Measurements from ENCODE around the gene PTPRH. TPM values are rescaled to one million over a fixed set of nuclear protein-coding genes. Genes with fewer than 3 reads are reported as not detected.

PTPRH gene
- total RNA-seq, 1 donor from 2014 or later: 4.4 TPM

DNA sequence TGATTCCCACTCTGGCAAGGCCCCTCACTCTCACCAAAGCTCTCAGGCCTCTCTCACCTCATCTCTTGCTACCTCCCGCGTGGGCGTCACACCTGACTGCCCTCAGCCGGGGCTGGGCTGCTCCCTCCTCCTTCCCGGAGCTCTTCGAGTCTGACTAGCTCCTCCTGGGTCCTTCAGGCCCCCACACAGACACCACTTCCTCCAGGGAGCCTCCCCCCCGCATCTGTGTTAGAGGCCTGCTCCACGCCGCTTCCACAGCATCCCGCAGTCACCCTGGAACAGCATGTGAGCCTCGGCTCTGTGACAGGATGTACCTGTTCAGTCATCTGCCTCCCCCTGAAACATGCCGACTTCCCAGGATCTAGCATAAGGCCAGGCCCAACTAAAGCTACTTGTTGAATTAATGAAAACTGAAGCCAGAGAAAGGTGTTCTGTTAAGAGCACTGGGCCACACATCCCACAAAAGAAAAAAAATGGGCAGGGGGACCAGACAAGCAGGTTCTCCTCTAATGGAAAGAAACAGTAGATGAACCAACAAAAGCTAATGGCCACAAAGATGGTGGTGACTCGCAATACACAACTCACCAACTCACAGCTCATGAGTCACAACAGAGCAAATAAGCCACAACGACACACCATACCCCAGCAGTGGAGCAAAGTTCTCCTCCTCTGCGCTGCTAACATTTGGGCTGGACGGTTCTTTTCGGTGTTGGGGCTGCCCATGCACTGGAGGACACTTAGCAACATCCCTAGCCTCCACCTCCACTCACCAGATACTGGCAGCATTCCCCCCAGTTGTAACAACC is 46.5 kb upstream of the PTPRH start:
- H3K4me3 ChIP-seq: peak overlapping the region; percentile 70 to 95
- H3K36me3 ChIP-seq: no peaks in the 10 kb centered on the region
- H3K27me3 ChIP-seq: no peaks in the 10 kb centered on the region
- no peaks in the 10 kb centered on the region for H3K9me3 ChIP-seq
- peak overlapping the region; percentile 60 for H3K27ac ChIP-seq
- peaks cover 80% of the 10 kb centered on the region for H3K4me1 ChIP-seq
- DNase-seq (ENCODE audit: extremely low spot score in 2 of 2): no peak
- intact Hi-C loops (cut with DNase I): no loop called here
- TF ChIP-seq POLR2AphosphoS5 (IDR thresholded peaks at IDR 0.05; ENCODE audit: insufficient read depth in 1 of 2, low read depth in 1 of 2): no peak
- TF ChIP-seq POLR2A (IDR thresholded peaks at IDR 0.05): no peak
- TF ChIP-seq, protein P1, sequence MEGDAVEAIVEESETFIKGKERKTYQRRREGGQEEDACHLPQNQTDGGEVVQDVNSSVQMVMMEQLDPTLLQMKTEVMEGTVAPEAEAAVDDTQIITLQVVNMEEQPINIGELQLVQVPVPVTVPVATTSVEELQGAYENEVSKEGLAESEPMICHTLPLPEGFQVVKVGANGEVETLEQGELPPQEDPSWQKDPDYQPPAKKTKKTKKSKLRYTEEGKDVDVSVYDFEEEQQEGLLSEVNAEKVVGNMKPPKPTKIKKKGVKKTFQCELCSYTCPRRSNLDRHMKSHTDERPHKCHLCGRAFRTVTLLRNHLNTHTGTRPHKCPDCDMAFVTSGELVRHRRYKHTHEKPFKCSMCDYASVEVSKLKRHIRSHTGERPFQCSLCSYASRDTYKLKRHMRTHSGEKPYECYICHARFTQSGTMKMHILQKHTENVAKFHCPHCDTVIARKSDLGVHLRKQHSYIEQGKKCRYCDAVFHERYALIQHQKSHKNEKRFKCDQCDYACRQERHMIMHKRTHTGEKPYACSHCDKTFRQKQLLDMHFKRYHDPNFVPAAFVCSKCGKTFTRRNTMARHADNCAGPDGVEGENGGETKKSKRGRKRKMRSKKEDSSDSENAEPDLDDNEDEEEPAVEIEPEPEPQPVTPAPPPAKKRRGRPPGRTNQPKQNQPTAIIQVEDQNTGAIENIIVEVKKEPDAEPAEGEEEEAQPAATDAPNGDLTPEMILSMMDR (IDR thresholded peaks at IDR 0.05): no peak

GRCh38 chr19:55254625-55254977 is 45.3 kb upstream of the PTPRH start:
- no peak for TF ChIP-seq POLR2AphosphoS5 (IDR thresholded peaks at IDR 0.05; ENCODE audit: insufficient read depth in 1 of 2, low read depth in 1 of 2)
- TF ChIP-seq, protein P1 (IDR thresholded peaks at IDR 0.05): no peak
- no peak for TF ChIP-seq POLR2A (IDR thresholded peaks at IDR 0.05)
- Histone ChIP-seq H3K9me3 (no peaks in the 10 kb centered on the region), H3K27ac (peak overlapping the region; percentile 60), H3K4me1 (peaks cover 84% of the 10 kb centered on the region), H3K36me3 (no peaks in the 10 kb centered on the region), H3K27me3 (no peaks in the 10 kb centered on the region), H3K4me3 (peak overlapping the region; percentile 27)
- intact Hi-C loops (cut with DNase I): no loop called here
- DNase-seq (ENCODE audit: extremely low spot score in 2 of 2): no peak

DNA sequence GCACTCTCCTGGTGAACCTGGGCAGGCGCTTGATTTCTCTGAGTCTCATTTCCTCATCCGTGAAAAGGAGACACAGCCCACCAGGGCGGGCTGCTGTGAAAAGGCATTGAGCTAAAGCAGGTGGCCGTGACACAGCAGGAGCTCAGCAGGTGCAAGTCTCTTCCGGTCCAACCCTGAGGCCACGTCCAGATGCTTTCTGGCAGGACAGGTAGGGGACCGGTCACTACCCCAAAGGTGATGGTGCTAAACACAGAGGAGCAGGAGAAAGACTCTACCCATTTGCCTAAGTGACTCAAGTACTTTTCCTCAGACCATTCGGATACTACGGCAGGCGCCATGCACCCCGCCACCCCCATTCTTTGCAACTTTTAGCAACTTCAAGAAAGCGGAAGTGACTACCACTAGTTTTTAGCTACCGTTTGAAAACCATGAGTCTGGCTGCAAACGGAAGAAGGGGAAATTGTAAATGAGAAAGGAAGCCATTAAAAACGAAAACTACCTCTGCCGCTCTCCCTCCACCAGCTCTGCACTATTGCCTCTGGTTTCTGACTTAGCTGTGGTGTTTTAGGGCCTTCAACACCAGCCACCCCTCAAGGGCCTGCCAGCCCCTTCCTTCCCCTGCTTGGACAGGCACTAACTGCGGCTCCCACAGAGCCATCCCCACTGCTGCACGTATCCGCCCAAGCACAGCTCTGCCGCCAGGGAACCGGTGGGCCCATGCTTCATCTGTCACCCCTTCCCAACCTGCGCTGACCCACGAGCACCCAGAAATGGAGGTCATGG is 44.7 kb upstream of the PTPRH start:
- no peaks in the 10 kb centered on the region for H3K36me3 ChIP-seq
- no peaks in the 10 kb centered on the region for H3K9me3 ChIP-seq
- H3K4me3 ChIP-seq: peak overlapping the region; percentile 27
- H3K27ac ChIP-seq: peak overlapping the region; percentile 60
- H3K27me3 ChIP-seq: no peaks in the 10 kb centered on the region
- TF ChIP-seq, protein P1 (IDR thresholded peaks at IDR 0.05): no peak
- TF ChIP-seq POLR2A (IDR thresholded peaks at IDR 0.05) (no peak), POLR2AphosphoS5 (IDR thresholded peaks at IDR 0.05; ENCODE audit: insufficient read depth in 1 of 2, low read depth in 1 of 2) (no peak)
- peaks cover 88% of the 10 kb centered on the region for H3K4me1 ChIP-seq
- DNase-seq (ENCODE audit: extremely low spot score in 2 of 2): no peak
- intact Hi-C loops (cut with DNase I): no loop called here

GRCh38 chr19:55252760-55253663 is 43.7 kb upstream of the PTPRH start:
- Histone ChIP-seq H3K36me3 (no peaks in the 10 kb centered on the region), H3K4me3 (no peak overlapping the region), H3K4me1 (peaks cover 88% of the 10 kb centered on the region), H3K27ac (no peak overlapping the region), H3K27me3 (no peaks in the 10 kb centered on the region), H3K9me3 (no peaks in the 10 kb centered on the region)
- TF ChIP-seq POLR2A (IDR thresholded peaks at IDR 0.05) (no peak), POLR2AphosphoS5 (IDR thresholded peaks at IDR 0.05; ENCODE audit: insufficient read depth in 1 of 2, low read depth in 1 of 2) (no peak)
- TF ChIP-seq, protein P1 (IDR thresholded peaks at IDR 0.05): no peak
- intact Hi-C loops (cut with DNase I): no loop called here
- DNase-seq (ENCODE audit: extremely low spot score in 2 of 2): no peak
